ENCODE measurements around the gene MPP7.
A peak's percentile ranks its signal among the peaks of the same experiment; 100 is the strongest.

The MPP7 gene

DNA sequence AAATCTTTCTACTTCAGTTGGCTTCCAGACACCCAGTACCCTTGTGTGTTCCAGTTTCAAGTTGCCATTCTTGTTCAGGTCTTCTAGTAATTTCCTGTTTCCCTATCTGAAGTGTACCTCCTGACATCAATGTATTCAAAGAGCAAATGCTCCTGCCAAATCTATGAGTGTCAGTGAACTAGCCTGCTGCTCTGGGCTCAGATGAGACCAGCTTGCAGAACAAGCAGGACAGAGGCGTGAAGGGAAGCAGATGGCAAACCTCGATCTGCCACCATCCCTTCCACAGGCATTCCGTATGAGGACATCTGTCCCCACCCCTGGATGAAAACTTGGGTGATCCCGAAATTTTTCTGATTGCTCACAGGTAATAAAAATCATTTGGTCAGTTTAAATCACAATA is 4.4 kb upstream of the MPP7 start:
- no peak overlapping the region for H3K4me3 ChIP-seq (ENCODE audit: low read length)

GRCh38 chr10:28305553-28305952 is 2.7 kb upstream of the MPP7 start:
- Histone ChIP-seq H3K36me3 (ENCODE audit: control insufficient read depth, insufficient read depth, low read length, severe bottlenecking) (no peaks in the 10 kb centered on the region), H3K4me1 (ENCODE audit: control insufficient read depth, insufficient read depth, low read length) (peaks cover 28% of the 10 kb centered on the region), H3K9ac (ENCODE audit: low read length) (peak overlapping the region; percentile 14), H3K9me3 (ENCODE audit: control insufficient read depth, low read length) (no peaks in the 10 kb centered on the region), H3K27me3 (replicated peaks; ENCODE audit: control insufficient read depth, insufficient read depth, low read length) (peaks cover 60% of the 10 kb centered on the region), H3K4me3 (ENCODE audit: low read length) (peak overlapping the region; percentile 25)
- no peak for DNase-seq (ENCODE audit: low read depth)

More for the DNA sequence above, 4.4 kb upstream of the MPP7 start:
- Histone ChIP-seq H3K9me3 (ENCODE audit: control insufficient read depth, low read length) (no peaks in the 10 kb centered on the region), H3K36me3 (ENCODE audit: control insufficient read depth, insufficient read depth, low read length, severe bottlenecking) (no peaks in the 10 kb centered on the region), H3K9ac (ENCODE audit: low read length) (no peak overlapping the region), H3K4me1 (ENCODE audit: control insufficient read depth, insufficient read depth, low read length) (peaks cover 26% of the 10 kb centered on the region), H3K27me3 (replicated peaks; ENCODE audit: control insufficient read depth, insufficient read depth, low read length) (peaks cover 60% of the 10 kb centered on the region)
- no peak for DNase-seq (ENCODE audit: low read depth)

- Histone ChIP-seq H3K4me3 (ENCODE audit: low read length) (no peak overlapping the region), H3K27me3 (replicated peaks; ENCODE audit: control insufficient read depth, insufficient read depth, low read length) (peaks cover 55% of the 10 kb centered on the region), H3K9me3 (ENCODE audit: control insufficient read depth, low read length) (no peaks in the 10 kb centered on the region), H3K9ac (ENCODE audit: low read length) (no peak overlapping the region), H3K4me1 (ENCODE audit: control insufficient read depth, insufficient read depth, low read length) (peaks cover 28% of the 10 kb centered on the region), H3K36me3 (ENCODE audit: control insufficient read depth, insufficient read depth, low read length, severe bottlenecking) (no peaks in the 10 kb centered on the region)
- DNase-seq (ENCODE audit: low read depth) = no peak
These were observed 1.2 kb upstream of the MPP7 start for GRCh38 chr10:28304032-28304571.

GRCh38 chr10:28302012-28302637 is 739 bp downstream of the MPP7 start:
- H3K4me3 ChIP-seq (ENCODE audit: low read length) = peak overlapping the region; percentile 90
- DNase-seq (ENCODE audit: low read depth) = peak; percentile 67
- H3K4me1 ChIP-seq (ENCODE audit: control insufficient read depth, insufficient read depth, low read length) = peaks cover 28% of the 10 kb centered on the region
- H3K27me3 ChIP-seq (replicated peaks; ENCODE audit: control insufficient read depth, insufficient read depth, low read length) = peaks cover 36% of the 10 kb centered on the region
- H3K36me3 ChIP-seq (ENCODE audit: control insufficient read depth, insufficient read depth, low read length, severe bottlenecking) = no peaks in the 10 kb centered on the region
- no peaks in the 10 kb centered on the region for H3K9me3 ChIP-seq (ENCODE audit: control insufficient read depth, low read length)
- no peak overlapping the region for H3K9ac ChIP-seq (ENCODE audit: low read length)

DNA sequence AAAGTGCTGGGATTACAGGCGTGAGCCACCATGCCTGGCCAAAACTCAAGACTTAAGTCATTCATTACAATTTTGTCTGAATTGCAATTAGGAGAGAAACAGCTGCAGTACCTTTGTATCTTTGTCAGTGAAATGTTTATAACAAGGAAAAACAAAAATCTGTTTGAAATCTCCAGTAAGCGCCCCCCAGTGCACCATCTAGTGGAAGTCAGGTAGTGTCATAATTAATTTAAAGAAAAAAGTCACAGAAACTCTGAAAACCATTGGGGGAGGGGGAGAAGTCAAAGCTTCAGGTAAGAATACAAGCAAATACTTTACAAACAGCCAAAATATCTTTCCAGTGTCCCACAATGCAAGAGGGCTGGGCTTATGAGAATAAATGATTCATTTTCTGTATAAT is 2.8 kb downstream of the MPP7 start:
- Histone ChIP-seq H3K9ac (ENCODE audit: low read length) (no peak overlapping the region), H3K27me3 (replicated peaks; ENCODE audit: control insufficient read depth, insufficient read depth, low read length) (peaks cover 15% of the 10 kb centered on the region)

GRCh38 chr10:28298951-28299350 is 3.9 kb downstream of the MPP7 start:
- H3K4me3 ChIP-seq (ENCODE audit: low read length) = no peak overlapping the region
- peaks cover 28% of the 10 kb centered on the region for H3K4me1 ChIP-seq (ENCODE audit: control insufficient read depth, insufficient read depth, low read length)
- DNase-seq (ENCODE audit: low read depth) = no peak
- H3K27me3 ChIP-seq (replicated peaks; ENCODE audit: control insufficient read depth, insufficient read depth, low read length) = peaks cover 6% of the 10 kb centered on the region
- no peaks in the 10 kb centered on the region for H3K9me3 ChIP-seq (ENCODE audit: control insufficient read depth, low read length)
- no peaks in the 10 kb centered on the region for H3K36me3 ChIP-seq (ENCODE audit: control insufficient read depth, insufficient read depth, low read length, severe bottlenecking)
- no peak overlapping the region for H3K9ac ChIP-seq (ENCODE audit: low read length)

More for the DNA sequence above, 2.8 kb downstream of the MPP7 start:
- Histone ChIP-seq H3K9me3 (ENCODE audit: control insufficient read depth, low read length) (no peaks in the 10 kb centered on the region), H3K4me3 (ENCODE audit: low read length) (no peak overlapping the region), H3K4me1 (ENCODE audit: control insufficient read depth, insufficient read depth, low read length) (peaks cover 23% of the 10 kb centered on the region), H3K36me3 (ENCODE audit: control insufficient read depth, insufficient read depth, low read length, severe bottlenecking) (no peaks in the 10 kb centered on the region)
- DNase-seq (ENCODE audit: low read depth) = no peak

DNA sequence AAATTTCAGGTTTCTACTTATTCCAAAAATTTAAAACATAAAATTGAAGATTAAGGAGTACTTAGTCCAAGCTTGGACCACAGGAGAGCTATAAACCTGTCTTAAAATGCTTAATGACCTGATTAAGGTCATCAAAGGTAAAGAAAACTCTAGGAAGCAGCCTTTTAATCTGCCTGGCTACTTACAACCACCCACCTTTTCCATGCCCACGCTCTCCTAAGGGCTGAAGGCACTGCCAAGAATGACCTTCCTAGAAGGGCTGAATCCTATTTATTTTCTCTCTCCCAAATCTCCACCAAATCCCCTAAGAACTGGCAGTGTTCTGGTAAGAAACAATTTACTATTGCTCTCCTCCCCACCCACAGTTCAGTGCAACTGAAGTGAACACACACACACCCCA is 6.8 kb downstream of the MPP7 start:
- DNase-seq (ENCODE audit: low read depth) = no peak
- H3K9ac ChIP-seq (ENCODE audit: low read length) = no peak overlapping the region
- H3K9me3 ChIP-seq (ENCODE audit: control insufficient read depth, low read length) = no peaks in the 10 kb centered on the region
- H3K36me3 ChIP-seq (ENCODE audit: control insufficient read depth, insufficient read depth, low read length, severe bottlenecking) = no peaks in the 10 kb centered on the region
- H3K27me3 ChIP-seq (replicated peaks; ENCODE audit: control insufficient read depth, insufficient read depth, low read length) = no peaks in the 10 kb centered on the region
- peaks cover 40% of the 10 kb centered on the region for H3K4me1 ChIP-seq (ENCODE audit: control insufficient read depth, insufficient read depth, low read length)
- no peak overlapping the region for H3K4me3 ChIP-seq (ENCODE audit: low read length)

- DNase-seq (ENCODE audit: low read depth) = no peak
- no peak overlapping the region for H3K4me3 ChIP-seq (ENCODE audit: low read length)
- no peaks in the 10 kb centered on the region for H3K36me3 ChIP-seq (ENCODE audit: control insufficient read depth, insufficient read depth, low read length, severe bottlenecking)
- no peaks in the 10 kb centered on the region for H3K9me3 ChIP-seq (ENCODE audit: control insufficient read depth, low read length)
- H3K27me3 ChIP-seq (replicated peaks; ENCODE audit: control insufficient read depth, insufficient read depth, low read length) = no peaks in the 10 kb centered on the region
- peaks cover 40% of the 10 kb centered on the region for H3K4me1 ChIP-seq (ENCODE audit: control insufficient read depth, insufficient read depth, low read length)
- H3K9ac ChIP-seq (ENCODE audit: low read length) = peak overlapping the region; percentile 26
These were observed 7.5 kb downstream of the MPP7 start for GRCh38 chr10:28295336-28295735.

GRCh38 chr10:28294809-28295208 is 8.1 kb downstream of the MPP7 start:
- DNase-seq (ENCODE audit: low read depth) = no peak

DNA sequence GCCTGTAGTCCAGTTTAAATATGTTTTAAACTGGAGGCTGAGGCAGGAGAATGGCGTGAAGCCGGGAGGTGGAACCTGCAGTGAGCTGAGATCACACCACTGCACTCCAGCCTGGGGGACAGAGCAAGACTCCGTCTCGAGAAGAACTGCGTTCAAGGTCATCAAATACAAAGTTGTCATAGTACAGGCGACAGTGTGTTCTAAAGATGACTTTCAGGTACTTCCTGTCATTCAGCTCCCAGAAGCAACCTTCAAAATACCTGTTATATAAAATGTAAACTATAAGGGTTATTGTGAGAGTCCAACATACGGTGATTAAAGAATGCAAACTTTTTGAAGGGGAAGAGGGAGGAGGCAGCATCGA is 8.7 kb downstream of the MPP7 start:
- peaks cover 40% of the 10 kb centered on the region for H3K4me1 ChIP-seq (ENCODE audit: control insufficient read depth, insufficient read depth, low read length)
- H3K36me3 ChIP-seq (ENCODE audit: control insufficient read depth, insufficient read depth, low read length, severe bottlenecking) = no peaks in the 10 kb centered on the region
- no peaks in the 10 kb centered on the region for H3K9me3 ChIP-seq (ENCODE audit: control insufficient read depth, low read length)
- no peaks in the 10 kb centered on the region for H3K27me3 ChIP-seq (replicated peaks; ENCODE audit: control insufficient read depth, insufficient read depth, low read length)
- no peak overlapping the region for H3K9ac ChIP-seq (ENCODE audit: low read length)
- DNase-seq (ENCODE audit: low read depth) = no peak
- H3K4me3 ChIP-seq (ENCODE audit: low read length) = no peak overlapping the region

More at GRCh38 chr10:28294809-28295208, 8.1 kb downstream of the MPP7 start:
- peaks cover 40% of the 10 kb centered on the region for H3K4me1 ChIP-seq (ENCODE audit: control insufficient read depth, insufficient read depth, low read length)
- H3K9ac ChIP-seq (ENCODE audit: low read length) = peak overlapping the region; percentile 26
- H3K36me3 ChIP-seq (ENCODE audit: control insufficient read depth, insufficient read depth, low read length, severe bottlenecking) = no peaks in the 10 kb centered on the region
- H3K4me3 ChIP-seq (ENCODE audit: low read length) = no peak overlapping the region
- H3K27me3 ChIP-seq (replicated peaks; ENCODE audit: control insufficient read depth, insufficient read depth, low read length) = no peaks in the 10 kb centered on the region
- H3K9me3 ChIP-seq (ENCODE audit: control insufficient read depth, low read length) = no peaks in the 10 kb centered on the region

DNA sequence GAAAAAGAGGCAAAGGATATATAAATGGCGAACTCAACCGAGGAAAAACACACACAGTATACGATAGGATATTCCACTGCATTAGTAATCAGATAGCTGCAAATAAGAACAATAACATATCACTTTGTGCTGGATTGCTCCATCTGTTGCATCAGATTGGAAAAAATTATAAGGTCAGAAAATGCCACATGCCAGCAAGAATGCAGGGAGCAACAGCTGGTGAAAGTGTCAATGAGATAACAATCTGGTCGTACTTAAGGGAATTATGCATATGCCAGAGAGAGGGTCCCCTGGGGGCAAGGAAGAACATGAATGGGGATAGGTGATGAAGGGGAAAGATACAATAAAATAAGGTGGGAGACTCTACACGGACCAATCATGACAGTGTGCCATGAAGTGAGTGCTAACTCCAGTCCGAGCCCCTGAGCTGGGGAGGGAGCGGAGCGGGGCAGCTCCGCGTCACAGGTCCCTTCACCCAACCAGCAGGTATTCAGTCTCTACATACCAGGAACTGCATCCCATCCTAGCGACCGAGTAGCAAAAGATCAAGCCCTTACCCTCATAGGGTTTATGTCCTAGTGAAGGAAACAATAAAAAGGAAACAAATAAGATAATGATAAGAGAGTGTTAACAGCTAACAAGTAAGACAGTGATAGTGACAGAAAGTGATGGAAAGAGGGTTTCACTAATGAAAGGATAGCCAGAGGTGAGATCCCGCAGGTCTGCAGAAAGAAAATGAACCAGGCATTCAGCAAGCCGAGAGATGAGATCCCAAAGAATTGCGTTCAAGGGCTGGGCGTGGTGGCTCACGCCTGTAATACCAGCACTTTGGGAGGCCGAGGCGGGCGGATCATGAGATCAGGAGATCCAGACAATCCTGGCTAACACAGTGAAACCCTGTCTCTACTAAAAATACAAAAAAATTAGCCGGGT is 9.4 kb downstream of the MPP7 start:
- no peaks in the 10 kb centered on the region for H3K27me3 ChIP-seq (replicated peaks; ENCODE audit: control insufficient read depth, insufficient read depth, low read length)
- DNase-seq (ENCODE audit: low read depth) = peak; percentile 38
- H3K4me3 ChIP-seq (ENCODE audit: low read length) = no peak overlapping the region
- no peaks in the 10 kb centered on the region for H3K36me3 ChIP-seq (ENCODE audit: control insufficient read depth, insufficient read depth, low read length, severe bottlenecking)
- no peaks in the 10 kb centered on the region for H3K9me3 ChIP-seq (ENCODE audit: control insufficient read depth, low read length)
- H3K4me1 ChIP-seq (ENCODE audit: control insufficient read depth, insufficient read depth, low read length) = peaks cover 40% of the 10 kb centered on the region
- H3K9ac ChIP-seq (ENCODE audit: low read length) = no peak overlapping the region

Measured in adipocyte (in vitro differentiated cells).